Liver (tissue), 9 donors: Measurements from ENCODE around the gene UBR3. TPM values are rescaled to one million over a fixed set of nuclear protein-coding genes. Genes with fewer than 3 reads are reported as not detected.

Experiments used
- DNase-seq: peaks from one replicate; pipeline ENCODE4 v3.0.0-alpha.2; 2017; ENCODE audit warnings: low spot score
- H3K27ac ChIP-seq, 2 donors: one replicate each; pipeline ENCODE4 v1.7.0; 2013; ENCODE audit warnings: inconsistent platforms in 2 of 2, low read length in 2 of 2, control low read depth in 1 of 2, low read depth in 1 of 2, mild to moderate bottlenecking in 1 of 2
- H3K27me3 ChIP-seq, 4 donors: one replicate each; pipeline versions ENCODE4 v1.6.1 to v1.7.0; 2013; ENCODE audit warnings: low read length in 3 of 4, inconsistent platforms in 1 of 4, mild to moderate bottlenecking in 1 of 4, moderate library complexity in 1 of 4; ENCODE audit not compliant: control insufficient read depth in 4 of 4, insufficient read depth in 4 of 4
- H3K36me3 ChIP-seq, 4 donors: one replicate each; pipeline versions ENCODE4 v1.6.1 to v1.7.0; 2013; ENCODE audit warnings: low read length in 3 of 4, mild to moderate bottlenecking in 3 of 4, low read depth in 1 of 4, moderate library complexity in 1 of 4; ENCODE audit not compliant: control insufficient read depth in 4 of 4, insufficient read depth in 3 of 4
- H3K4me1 ChIP-seq, 4 donors: one replicate each; pipeline versions ENCODE4 v1.6.1 to v1.7.0; 2013; ENCODE audit warnings: low read length in 3 of 4, mild to moderate bottlenecking in 3 of 4, moderate library complexity in 1 of 4; ENCODE audit not compliant: control insufficient read depth in 4 of 4, insufficient read depth in 4 of 4
- H3K4me3 ChIP-seq, 3 donors: one replicate each; pipeline versions ENCODE4 v1.6.1 to v1.7.0; 2013; ENCODE audit warnings: low read length in 3 of 3, control low read depth in 1 of 3, low read depth in 1 of 3, mild to moderate bottlenecking in 1 of 3
- H3K9ac ChIP-seq, 2 donors: one replicate each; pipeline ENCODE4 v1.7.0; 2013; ENCODE audit warnings: low read length in 2 of 2, mild to moderate bottlenecking in 2 of 2, moderate library complexity in 2 of 2, control low read depth in 1 of 2, low read depth in 1 of 2
- H3K9me3 ChIP-seq, 4 donors: one replicate each; pipeline versions ENCODE4 v1.6.1 to v1.7.0; 2013; ENCODE audit warnings: low read length in 3 of 4; ENCODE audit not compliant: control insufficient read depth in 4 of 4
- CTCF ChIP-seq: fragments of 150-350 bp; IDR thresholded peaks from 2 replicates; pipeline ENCODE4 v1.5.1; 2017; ENCODE audit warnings: improper control_type of control experiment, low read depth, low read length; ENCODE audit not compliant: missing input control
- EGR1 ChIP-seq, 2 donors: IDR thresholded peaks; 2 replicates each; pipeline ENCODE4 v1.6.1; 2016 to 2018; ENCODE audit warnings: antibody characterized with exemption in 2 of 2, low read depth in 2 of 2
- FOXA1 ChIP-seq: IDR thresholded peaks from 2 replicates; pipeline ENCODE4 v1.6.1; 2016; ENCODE audit warnings: antibody characterized with exemption
- GABPA ChIP-seq, 2 donors: IDR thresholded peaks in 1 of 2; conservative IDR thresholded peaks in 1 of 2; 2 replicates each; pipeline ENCODE4 v1.6.1; 2016; ENCODE audit warnings: antibody characterized with exemption in 2 of 2, mild to moderate bottlenecking in 1 of 2, moderate library complexity in 1 of 2
- HNF4G ChIP-seq: IDR thresholded peaks from 2 replicates; pipeline ENCODE4 v1.6.1; 2016; ENCODE audit warnings: antibody characterized with exemption
- JUND ChIP-seq, 2 donors: IDR thresholded peaks; 2 replicates each; pipeline ENCODE4 v1.6.1; 2016; ENCODE audit warnings: antibody characterized with exemption in 2 of 2
- MAX ChIP-seq: IDR thresholded peaks from 2 replicates; pipeline ENCODE4 v1.6.1; 2016; ENCODE audit warnings: antibody characterized with exemption
- NR2F2 ChIP-seq: IDR thresholded peaks from 2 replicates; pipeline ENCODE4 v1.6.1; 2016; ENCODE audit warnings: antibody characterized with exemption
- RXRA ChIP-seq, 2 donors: IDR thresholded peaks; 2 replicates each; pipeline ENCODE4 v1.6.1; 2017 to 2018; ENCODE audit warnings: antibody characterized with exemption in 2 of 2, mild to moderate bottlenecking in 1 of 2
- SP1 ChIP-seq: IDR thresholded peaks from 2 replicates; pipeline ENCODE4 v1.6.1; 2018; ENCODE audit warnings: antibody characterized with exemption, mild to moderate bottlenecking
- YY1 ChIP-seq: IDR thresholded peaks from 2 replicates; pipeline ENCODE4 v1.6.1; 2016; ENCODE audit warnings: antibody characterized with exemption, mild to moderate bottlenecking
- WGBS: extraction: QIAGEN DNeasy Blood & Tissue Kit; methylation state at CpG from one replicate; pipeline ENCODE4 v1.1.7; 2013; 5-methylcytosine and 5-hydroxymethylcytosine counted together
- polyA plus RNA-seq, 2 donors: library from polyadenylated mRNA; stranded (reverse) in 1 of 2; unstranded in 1 of 2; fragments of 200-250 nt in 1 of 2; fragments of >200 nt in 1 of 2; fragmentation: Nextera tagmentation in 1 of 2; extraction: Ambion mirVana in 1 of 2; gene quantifications; one replicate each; pipeline versions ENCODE4 v1.2.1 to v1.2.3, GENCODE V29; 2013 to 2015
- total RNA-seq, 2 donors: library from RNA; depleted of rRNA; stranded (reverse); fragments of >200 nt; gene quantifications; one replicate each; pipeline ENCODE4 v1.2.3, GENCODE V29; 2014
- TF ChIP-seq, protein P1 (sequence below): IDR thresholded peaks from 2 replicates; pipeline ENCODE4 v1.6.1; 2016; ENCODE audit warnings: antibody characterized with exemption
- TF ChIP-seq, protein P2 (sequence below): IDR thresholded peaks from 2 replicates; pipeline ENCODE4 v1.6.1; 2016; ENCODE audit warnings: antibody characterized with exemption, mild to moderate bottlenecking
- donor health status: healthy.
- donor health status: healthy.
- donor health status: healthy.
- donor health status: healthy.
- donor health status: healthy.

UBR3 gene
- total and polyA plus RNA-seq, 4 donors = 8.5 to 69.4 (median 28.4) TPM

DNA sequence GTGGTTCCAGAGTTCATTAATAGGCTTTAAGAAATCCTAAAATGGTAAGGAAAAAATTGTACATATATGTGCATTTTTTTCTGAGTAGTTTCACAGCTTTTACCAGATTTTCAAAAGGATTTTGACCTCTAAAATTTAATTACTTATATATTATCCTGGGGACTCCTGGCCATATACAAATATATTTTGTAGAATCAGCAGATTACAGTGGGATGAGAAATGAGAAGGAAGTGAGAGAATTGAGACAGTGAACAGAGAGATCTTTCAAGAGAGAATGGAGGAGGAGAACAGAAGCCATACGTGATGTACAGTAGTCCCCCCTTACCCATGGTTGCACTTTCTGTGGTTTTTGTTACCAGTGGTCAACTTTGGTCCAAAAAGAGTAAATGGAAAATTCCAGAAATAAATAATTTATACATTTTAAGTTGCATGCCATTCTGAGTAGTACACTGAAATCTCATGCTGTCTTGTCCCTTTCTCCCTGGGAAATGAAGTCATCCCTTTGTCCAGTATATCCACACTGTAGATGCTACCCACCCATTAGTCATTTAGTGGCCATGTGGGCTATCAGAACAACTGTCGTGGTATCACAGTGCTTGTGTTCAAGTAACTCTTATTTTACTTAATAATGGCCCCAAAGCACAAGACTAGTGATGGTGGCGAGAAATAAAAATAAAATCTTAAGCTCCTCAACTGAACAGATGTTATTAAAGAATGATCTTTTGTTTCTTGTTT, 220.2 kb downstream of the UBR3 start:
- no peak for DNase-seq
- Histone ChIP-seq H3K27me3 (no peaks in the 10 kb centered on the region), H3K9me3 (no peaks in the 10 kb centered on the region), H3K27ac (no peak overlapping the region), H3K4me1 (no peaks in the 10 kb centered on the region), H3K9ac (no peak overlapping the region), H3K36me3 (peaks cover 0 to 13% (median 0%) of the 10 kb centered on the region in 4 donors), H3K4me3 (no peak overlapping the region)
- TF ChIP-seq EGR1 (IDR thresholded peaks at IDR 0.05; ENCODE audit: low read depth in 2 of 2) (no peak), FOXA1 (no peak), GABPA (IDR thresholded peaks at IDR 0.05 in 1 of 2, conservative IDR thresholded peaks at IDR 0.05 in 1 of 2) (no peak), JUND (IDR thresholded peaks at IDR 0.05) (no peak), MAX (no peak), CTCF (no peak), HNF4G (no peak), SP1 (no peak)
- TF ChIP-seq, protein P1, sequence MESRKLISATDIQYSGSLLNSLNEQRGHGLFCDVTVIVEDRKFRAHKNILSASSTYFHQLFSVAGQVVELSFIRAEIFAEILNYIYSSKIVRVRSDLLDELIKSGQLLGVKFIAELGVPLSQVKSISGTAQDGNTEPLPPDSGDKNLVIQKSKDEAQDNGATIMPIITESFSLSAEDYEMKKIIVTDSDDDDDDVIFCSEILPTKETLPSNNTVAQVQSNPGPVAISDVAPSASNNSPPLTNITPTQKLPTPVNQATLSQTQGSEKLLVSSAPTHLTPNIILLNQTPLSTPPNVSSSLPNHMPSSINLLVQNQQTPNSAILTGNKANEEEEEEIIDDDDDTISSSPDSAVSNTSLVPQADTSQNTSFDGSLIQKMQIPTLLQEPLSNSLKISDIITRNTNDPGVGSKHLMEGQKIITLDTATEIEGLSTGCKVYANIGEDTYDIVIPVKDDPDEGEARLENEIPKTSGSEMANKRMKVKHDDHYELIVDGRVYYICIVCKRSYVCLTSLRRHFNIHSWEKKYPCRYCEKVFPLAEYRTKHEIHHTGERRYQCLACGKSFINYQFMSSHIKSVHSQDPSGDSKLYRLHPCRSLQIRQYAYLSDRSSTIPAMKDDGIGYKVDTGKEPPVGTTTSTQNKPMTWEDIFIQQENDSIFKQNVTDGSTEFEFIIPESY = no peak
- TF ChIP-seq, protein P2, sequence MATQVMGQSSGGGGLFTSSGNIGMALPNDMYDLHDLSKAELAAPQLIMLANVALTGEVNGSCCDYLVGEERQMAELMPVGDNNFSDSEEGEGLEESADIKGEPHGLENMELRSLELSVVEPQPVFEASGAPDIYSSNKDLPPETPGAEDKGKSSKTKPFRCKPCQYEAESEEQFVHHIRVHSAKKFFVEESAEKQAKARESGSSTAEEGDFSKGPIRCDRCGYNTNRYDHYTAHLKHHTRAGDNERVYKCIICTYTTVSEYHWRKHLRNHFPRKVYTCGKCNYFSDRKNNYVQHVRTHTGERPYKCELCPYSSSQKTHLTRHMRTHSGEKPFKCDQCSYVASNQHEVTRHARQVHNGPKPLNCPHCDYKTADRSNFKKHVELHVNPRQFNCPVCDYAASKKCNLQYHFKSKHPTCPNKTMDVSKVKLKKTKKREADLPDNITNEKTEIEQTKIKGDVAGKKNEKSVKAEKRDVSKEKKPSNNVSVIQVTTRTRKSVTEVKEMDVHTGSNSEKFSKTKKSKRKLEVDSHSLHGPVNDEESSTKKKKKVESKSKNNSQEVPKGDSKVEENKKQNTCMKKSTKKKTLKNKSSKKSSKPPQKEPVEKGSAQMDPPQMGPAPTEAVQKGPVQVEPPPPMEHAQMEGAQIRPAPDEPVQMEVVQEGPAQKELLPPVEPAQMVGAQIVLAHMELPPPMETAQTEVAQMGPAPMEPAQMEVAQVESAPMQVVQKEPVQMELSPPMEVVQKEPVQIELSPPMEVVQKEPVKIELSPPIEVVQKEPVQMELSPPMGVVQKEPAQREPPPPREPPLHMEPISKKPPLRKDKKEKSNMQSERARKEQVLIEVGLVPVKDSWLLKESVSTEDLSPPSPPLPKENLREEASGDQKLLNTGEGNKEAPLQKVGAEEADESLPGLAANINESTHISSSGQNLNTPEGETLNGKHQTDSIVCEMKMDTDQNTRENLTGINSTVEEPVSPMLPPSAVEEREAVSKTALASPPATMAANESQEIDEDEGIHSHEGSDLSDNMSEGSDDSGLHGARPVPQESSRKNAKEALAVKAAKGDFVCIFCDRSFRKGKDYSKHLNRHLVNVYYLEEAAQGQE = no peak
- 96% methylated on average over 3 of the region's 3 CpGs for WGBS

- no peak for TF ChIP-seq GABPA (IDR thresholded peaks at IDR 0.05 in 1 of 2, conservative IDR thresholded peaks at IDR 0.05 in 1 of 2)
- no peak for TF ChIP-seq CTCF
- no peak for TF ChIP-seq NR2F2
- TF ChIP-seq HNF4G = no peak
- TF ChIP-seq YY1 = no peak
- TF ChIP-seq, protein P1 = no peak
- no peak for TF ChIP-seq RXRA (IDR thresholded peaks at IDR 0.05)
- no peak for TF ChIP-seq MAX
- H3K36me3 ChIP-seq = peaks cover 0 to 21% (median 3%) of the 10 kb centered on the region in 4 donors
- WGBS = 97% methylated on average over 2 of the region's 2 CpGs
Measured at GRCh38 chr2:170052151-170052550, 224.9 kb downstream of the UBR3 start.

More at GRCh38 chr2:170052151-170052550, 224.9 kb downstream of the UBR3 start:
- H3K4me3 ChIP-seq = no peak overlapping the region
- no peaks in the 10 kb centered on the region for H3K4me1 ChIP-seq
- DNase-seq = no peak
- no peaks in the 10 kb centered on the region for H3K27me3 ChIP-seq
- H3K9ac ChIP-seq = no peak overlapping the region
- H3K9me3 ChIP-seq = no peaks in the 10 kb centered on the region
- H3K27ac ChIP-seq = no peak overlapping the region
